MM.1S (cell line): ENCODE data around the gene MYCL.

ENCODE experiments used
- CTCF ChIP-seq: fragments of 300-600 bp; sonication (generic); IDR thresholded peaks from 2 replicates; pipeline ENCODE4 v1.5.1; 2016; ENCODE audit warnings: antibody characterized with exemption, low read length, mixed read lengths
- EZH2 ChIP-seq: fragments of 300-600 bp; sonication (generic); optimal IDR thresholded peaks from 2 replicates; pipeline ENCODE3; 2017; ENCODE audit warnings: low read depth, mild to moderate bottlenecking, antibody characterized with exemption, low read length, mixed read lengths
- EZH2phosphoT487 ChIP-seq: fragments of 300-600 bp; sonication (generic); IDR thresholded peaks from 2 replicates; pipeline ENCODE4 v1.6.1; 2018; ENCODE audit warnings: antibody characterized with exemption, low read length

- no peak for TF ChIP-seq EZH2
- TF ChIP-seq CTCF = no peak
- TF ChIP-seq EZH2phosphoT487 = no peak
Observed at GRCh38 chr1:39886757-39887231, 14.9 kb downstream of the MYCL start.
